Measurements from ENCODE around the gene CBLIF. TPM values are rescaled to one million over a fixed set of nuclear protein-coding genes. Genes with fewer than 3 reads are reported as not detected.

CBLIF gene
- total RNA-seq, 2 donors from 2014 or later: not detected

DNA sequence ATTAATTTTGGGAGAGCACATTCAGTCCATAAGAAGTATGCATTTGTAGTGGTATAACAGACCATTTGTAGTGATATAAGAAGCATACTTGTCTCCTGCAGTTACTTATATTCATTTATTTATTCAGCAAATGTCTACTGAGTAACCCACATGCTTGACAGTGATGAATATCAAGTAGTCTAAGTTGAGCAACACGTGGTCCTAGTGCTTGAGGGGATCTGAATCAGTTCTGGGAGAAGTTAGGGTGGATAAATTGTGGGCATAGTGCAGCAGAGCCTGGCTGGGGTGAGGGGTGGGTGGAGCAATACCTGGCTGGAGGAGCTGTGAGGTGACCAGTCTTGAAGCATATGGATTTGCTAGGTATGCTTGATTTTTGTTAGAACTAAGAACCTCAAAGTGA lies 65.8 kb downstream of the CBLIF start:
- no peaks in the 10 kb centered on the region for H3K9me3 Mint-ChIP-seq
- H3K27ac Mint-ChIP-seq: no peak overlapping the region
- DNase-seq (no peak), ATAC-seq (replicated peaks in 1 of 2) (no peak)
- peaks cover 23% of the 10 kb centered on the region for H3K4me1 Mint-ChIP-seq (ENCODE audit: low read depth)
- H3K36me3 Mint-ChIP-seq (ENCODE audit: insufficient read depth in 2 of 2): peaks cover 0 to 3% of the 10 kb centered on the region in 2 donors
- H3K27me3 Mint-ChIP-seq (ENCODE audit: low read depth): no peaks in the 10 kb centered on the region
- H3K4me3 Mint-ChIP-seq: no peak overlapping the region

Other genes starting within 250 kb of the CBLIF start
- 10 to 100 TPM; 61.9 to 67.4 TPM for gene OSBP, start 229.7 kb downstream of the CBLIF start, total RNA-seq
- gene PATL1, start 176.5 kb downstream of the CBLIF start, total RNA-seq: 10 to 100 TPM; 70.9 to 75.1 TPM
- gene OR10V1, start 131.7 kb downstream of the CBLIF start, total RNA-seq: not detected
- gene STX3, start 90.1 kb downstream of the CBLIF start, total RNA-seq: 10 to 100 TPM in 1 of 2 donors, 1 to 10 TPM in 1; 6.9 to 12.9 TPM
- 10 to 100 TPM; 53.8 to 58.0 TPM for gene MRPL16, start 34.7 kb downstream of the CBLIF start, total RNA-seq
- not detected for gene TCN1, start 21.0 kb upstream of the CBLIF start, total RNA-seq
- gene OOSP3, start 33.3 kb upstream of the CBLIF start, total RNA-seq: not detected
- gene OOSP1, start 92.9 kb upstream of the CBLIF start, total RNA-seq: not detected
- not detected for gene OOSP4A, start 118.5 kb upstream of the CBLIF start, total RNA-seq
- gene OOSP4B, start 171.7 kb upstream of the CBLIF start, total RNA-seq: not detected
- gene OOSP2, start 194.9 kb upstream of the CBLIF start, total RNA-seq: not detected
- gene MS4A3, start 211.2 kb upstream of the CBLIF start, total RNA-seq: not detected
- gene MS4A2, start 243.2 kb upstream of the CBLIF start, total RNA-seq: not detected